GM18867 (cell line): Measurements from ENCODE around the gene CLBA1.
"Not testable (repeated sequence)": the region's sequence is repeated elsewhere in the genome, so short reads cannot be mapped to it uniquely, and the experiment has no call there.

ENCODE experiments used
- ATAC-seq: cut with Tn5 transposase; IDR thresholded peaks from one replicate; pipeline ENCODE4 v1.9.1; 2021; ENCODE audit warnings: mild to moderate bottlenecking, moderate library complexity; ENCODE audit not compliant: unreplicated experiment

Gene CLBA1

DNA sequence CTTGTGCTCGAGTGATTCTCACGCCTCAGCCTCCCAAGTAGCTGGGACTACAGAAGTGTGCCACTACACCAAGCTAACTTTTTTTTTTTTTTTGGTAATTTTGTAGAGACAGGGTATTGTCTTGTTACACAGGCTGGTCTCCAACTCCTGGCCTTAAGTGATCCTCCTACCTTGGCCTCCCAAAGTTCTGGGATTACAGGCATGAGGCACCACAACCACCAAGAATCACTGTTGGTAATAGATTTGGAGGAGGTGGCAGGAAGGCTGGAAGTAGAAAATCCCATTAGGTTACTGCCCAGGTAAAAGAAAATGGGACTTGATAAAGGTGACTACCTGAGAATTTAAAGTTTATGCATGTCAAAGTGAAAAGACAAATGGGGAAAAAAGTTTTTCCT is 36.7 kb downstream of the CLBA1 start:
- no peak for ATAC-seq

DNA sequence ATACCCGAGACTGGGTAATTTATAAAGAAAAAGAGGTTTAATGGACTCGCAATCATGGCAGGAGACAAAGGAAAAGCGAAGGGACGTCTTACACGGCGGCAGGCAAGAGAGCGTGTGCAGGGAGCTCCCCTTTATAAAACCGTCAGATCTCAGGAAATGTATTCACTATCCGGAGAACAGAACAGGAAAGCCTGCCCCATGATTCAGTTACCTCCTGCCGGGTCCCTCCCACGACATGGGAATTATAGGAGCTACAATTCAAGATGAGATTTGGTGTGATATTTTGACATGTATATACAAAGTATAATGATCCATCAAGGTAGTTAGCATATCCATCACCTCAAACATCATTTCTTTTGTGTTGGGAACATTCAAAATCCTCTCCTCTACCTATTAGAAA is 37.6 kb downstream of the CLBA1 start:
- ATAC-seq, result no peak

DNA sequence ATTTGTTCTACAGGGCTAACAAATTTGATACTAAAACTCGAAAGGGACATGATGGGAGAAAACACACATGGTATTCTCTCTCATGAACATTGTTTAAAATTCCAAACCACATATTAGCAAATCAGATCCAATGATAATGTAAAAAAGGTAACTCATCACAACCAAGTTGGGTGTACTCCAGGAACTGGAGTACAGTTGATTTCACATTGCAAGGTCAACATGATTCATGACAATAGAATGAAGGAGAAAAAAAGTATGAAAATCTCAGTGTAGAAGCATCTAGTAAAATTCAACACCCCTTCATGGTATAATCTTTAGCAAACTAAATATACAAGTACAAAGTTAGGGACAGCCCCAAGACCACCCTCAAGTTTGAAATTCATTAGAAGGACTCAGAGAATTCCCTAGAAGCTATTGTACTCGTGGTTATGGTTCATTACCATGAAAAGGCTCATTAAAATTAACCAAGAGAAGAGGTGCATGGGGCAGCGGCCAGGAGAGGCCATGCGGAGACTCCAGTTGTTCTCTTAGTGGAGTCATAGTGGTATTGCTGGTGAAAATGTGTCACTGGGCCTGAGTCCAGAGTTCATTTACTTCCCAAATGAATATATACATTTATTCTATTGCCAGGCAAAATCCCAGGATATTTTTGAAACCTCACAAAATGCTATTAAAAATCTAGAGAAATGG is 38.3 kb downstream of the CLBA1 start:
- ATAC-seq, result no peak

DNA sequence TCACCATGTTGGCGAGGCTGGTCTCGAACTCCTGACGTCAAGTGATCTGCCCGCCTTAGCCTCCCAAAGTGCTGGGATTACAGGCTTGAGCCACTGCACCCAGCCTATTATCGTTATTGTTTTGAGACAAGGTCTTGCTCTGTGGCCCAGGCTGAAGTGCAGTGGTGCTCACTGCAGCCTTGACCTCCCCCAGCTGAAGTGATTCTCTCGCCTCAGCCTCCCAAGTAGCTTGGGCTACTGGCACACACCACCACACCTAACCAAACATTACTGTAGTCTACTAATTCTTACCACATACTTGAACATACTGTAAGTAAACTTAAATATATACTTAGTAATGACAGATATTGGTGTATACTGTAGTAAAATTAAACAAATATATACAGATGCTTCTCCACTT is 39.8 kb downstream of the CLBA1 start:
- no peak for ATAC-seq

DNA sequence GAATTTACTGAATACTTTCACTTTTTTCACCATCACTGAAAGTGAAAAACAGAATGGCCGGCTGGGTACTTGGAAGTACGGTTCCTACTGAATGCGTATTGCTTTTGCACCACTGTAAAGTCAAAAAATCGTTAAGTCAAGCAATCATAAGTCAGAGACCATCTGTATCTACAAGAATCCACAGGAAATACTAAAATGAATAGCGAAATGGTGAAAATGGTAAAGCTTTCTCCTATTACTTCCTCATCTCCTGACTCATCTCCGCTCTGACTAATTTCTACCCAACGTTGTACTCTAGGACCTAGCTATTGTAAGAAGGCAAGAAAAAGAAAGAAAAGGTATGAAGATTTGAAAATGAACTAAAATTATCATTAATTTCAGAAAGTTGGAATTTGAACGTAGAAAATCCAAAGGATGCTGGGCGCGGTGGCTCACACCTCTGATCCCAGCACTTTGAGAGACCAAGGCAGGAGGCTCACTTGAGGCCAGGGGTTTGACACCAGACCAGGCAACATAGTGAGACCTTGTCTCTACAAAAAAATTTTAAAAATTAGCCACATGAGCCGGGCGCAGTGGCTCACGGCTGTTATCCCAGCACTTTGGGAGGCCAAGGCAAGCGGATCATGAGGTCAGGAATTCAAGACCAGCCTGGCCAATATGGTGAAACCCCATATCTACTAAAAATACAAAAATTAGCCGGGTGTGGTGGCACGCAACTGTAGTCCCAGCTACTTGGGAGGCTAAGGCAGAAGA is 40.6 kb downstream of the CLBA1 start:
- ATAC-seq, result no peak

DNA sequence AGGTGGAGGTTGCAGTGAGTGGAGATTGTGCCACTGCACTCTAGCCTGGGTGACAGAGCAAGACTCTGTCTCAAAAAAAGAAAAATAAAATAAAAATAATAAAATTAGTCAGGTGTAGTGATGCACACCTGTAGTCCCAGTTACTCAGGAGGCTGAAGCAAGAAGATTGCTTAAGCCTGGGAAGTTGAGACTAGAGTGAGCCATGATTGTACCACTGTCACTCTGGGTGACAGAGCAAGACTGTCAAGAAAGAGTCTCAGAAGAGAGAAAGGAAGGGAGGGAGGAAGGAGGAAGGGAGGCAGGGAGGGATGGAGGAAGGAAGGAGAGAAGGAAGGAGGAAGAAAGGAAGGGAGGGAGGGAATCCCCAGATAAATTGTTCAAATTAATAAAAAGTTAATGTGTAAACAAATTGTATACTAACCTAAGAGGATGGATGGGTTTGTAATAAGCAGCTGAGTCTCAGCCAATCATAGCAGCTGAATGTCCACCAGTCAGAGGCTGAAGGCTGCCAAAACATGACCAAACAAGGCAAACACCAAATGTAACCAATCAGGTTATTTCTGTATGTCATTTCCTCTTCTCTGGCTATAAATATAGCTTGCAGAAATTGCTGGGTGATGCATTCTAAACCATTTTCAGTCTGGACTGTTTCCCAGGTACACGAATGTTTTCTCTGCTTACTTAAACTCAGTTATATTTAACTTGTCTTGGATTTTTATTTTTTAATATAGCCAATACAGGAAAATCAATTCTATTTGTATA is 41.4 kb downstream of the CLBA1 start:
- ATAC-seq, result no peak

DNA sequence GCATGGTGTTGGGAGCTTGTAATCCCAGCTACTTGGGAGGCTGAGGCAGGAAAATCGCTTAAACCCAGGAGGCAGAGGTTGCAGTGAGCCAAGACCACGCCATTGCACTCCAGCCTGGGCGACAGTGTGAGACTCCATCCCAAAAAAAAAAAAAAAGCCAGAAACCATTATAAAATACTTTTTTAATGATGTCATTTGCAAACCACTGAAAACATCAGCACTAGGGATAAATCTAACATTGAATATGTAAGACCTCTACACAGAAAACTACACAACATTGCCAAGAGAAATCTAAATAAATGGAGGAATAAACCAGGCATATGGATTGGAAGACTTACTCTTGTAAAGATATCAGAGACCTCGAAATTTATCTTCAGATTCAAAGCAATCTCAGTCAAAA is 42.1 kb downstream of the CLBA1 start:
- ATAC-seq, result not testable (repeated sequence)

DNA sequence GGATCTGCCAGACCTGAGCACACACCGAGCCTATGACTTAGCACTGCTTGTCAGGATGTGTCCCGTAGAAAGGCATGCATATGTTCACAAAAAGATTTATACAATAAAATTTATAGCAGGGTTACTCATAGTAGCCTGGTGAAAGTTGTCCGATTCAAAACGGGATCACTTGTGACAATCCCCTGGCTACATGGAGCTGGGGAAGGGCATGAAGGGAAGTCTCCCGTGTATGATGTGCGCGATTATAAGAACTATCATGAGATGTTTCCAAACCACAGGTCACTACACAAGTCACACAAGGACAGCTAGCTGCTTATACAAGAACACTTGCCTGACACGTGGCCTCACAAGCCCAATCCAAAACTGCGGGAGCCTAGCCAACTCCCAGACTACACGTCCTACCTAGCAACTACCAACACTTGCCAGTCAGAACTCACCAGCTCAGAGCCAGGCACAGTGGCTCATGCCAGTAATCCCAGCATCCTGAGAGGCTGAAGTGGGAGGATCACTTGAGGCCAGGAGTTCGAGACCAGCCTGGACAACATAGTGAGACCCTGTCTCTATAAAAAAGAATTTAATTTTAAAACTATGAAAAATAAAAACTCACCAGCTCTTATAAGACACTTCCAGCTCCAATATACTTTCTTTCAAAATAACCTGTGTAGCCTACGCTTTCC is 42.8 kb downstream of the CLBA1 start:
- no peak for ATAC-seq

DNA sequence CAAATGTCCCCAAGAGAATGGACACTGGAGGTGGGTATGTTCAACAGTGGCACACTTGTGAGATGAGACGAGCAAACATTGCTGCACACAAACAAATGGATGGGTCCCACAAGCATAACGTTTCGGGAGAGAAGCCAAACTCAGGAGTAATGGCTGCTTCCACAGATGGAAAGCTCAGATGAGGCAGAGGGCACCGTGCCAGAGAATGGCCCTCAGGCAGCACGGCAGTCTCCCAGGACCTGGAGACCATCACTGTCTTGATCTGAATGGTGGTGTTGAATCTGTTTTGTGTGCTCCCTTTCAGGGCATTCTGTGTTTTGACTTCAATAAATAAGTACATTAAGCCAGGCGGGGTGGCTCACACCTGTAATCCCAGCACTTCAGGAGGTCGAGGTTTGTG is 43.8 kb downstream of the CLBA1 start:
- ATAC-seq, result no peak

DNA sequence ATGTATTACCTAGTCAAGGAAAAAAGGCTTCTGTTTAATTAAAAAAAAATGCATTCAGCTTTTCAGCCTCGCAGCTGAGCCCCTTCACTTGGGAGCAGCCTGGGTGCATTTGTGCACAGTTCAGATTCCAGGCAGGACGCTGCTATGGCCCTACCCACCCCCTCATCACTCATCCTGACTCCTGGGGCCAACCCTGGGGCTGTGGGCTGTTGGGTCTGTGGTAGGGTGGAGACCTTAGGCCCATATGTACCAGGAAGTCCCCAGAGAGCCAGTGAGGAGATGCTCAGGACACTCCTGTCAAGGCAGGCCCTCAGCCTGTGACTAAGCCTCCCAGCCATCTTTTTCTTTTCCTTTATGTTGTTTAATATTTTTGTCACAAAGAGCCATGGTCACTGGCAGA is 44.6 kb downstream of the CLBA1 start:
- no peak for ATAC-seq

DNA sequence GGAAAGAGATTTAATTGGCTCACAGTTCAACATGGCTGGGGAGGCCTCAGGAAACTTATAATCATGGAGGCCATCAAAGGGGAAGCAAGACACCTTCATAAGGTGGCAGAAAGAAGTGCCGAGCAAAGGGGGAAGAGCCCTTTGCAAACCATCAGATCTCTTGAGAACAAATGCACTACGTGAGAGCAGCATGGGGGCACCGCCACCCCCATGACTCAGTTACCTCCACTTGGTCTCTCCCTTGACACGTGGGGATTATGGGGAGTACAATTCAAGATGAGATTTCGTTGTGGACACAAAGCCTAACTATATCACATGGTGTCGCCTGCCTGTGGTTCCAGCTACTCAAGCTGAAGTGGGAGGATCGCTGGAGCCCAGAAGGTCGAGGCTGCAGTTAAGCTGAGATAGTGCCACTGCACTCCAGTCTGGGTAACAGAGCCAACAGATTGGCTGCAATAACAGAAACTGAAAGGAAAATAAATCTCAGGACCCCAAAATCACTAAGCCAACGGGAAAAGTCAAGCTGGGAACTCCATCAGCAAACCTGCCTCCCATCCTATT is 45.3 kb downstream of the CLBA1 start:
- ATAC-seq, result no peak

DNA sequence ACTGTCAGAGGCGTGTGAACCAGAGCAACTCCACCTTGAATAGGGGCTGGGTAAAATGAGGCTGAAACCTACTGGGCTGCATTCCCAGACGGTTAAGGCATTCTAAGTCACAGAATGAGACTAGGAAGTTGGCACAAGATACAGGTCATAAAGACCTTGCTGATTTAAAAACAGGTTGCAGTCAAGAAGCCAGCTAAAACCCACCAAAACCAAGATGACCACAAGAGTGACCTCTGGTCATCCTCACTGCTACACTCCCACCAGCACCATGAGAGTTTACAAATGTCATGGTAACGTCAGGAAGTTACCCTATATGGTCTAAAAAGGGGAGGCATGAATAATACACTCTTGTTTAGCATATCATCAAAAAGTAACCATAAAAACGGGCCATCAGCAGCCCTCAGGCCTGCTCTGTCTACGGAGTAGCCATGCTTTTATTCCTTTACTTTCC is 46.9 kb downstream of the CLBA1 start:
- not testable (repeated sequence) for ATAC-seq

DNA sequence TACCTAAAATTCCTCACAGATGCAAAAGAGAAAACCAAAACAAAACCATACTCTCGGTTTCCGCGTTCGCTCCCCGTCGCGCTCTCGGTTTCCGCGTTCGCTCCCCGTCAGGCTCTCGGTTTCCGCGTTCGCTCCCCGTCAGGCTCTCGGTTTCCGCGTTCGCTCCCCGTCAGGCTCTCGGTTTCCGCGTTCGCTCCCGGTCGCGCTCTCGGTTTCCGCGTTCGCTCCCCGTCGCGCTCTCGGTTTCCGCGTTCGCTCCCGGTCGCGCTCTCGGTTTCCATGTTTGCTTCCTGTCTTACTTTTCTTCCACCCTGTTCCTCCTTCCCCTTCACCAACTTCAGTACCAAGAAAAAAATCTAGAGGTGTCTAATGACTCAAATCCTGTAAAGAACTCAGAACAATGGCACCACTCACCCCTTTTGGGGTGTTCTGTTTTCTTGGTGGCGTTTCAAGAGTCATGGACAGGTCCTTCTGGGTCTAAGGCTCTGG is 47.9 kb downstream of the CLBA1 start:
- ATAC-seq, result not testable (repeated sequence)

DNA sequence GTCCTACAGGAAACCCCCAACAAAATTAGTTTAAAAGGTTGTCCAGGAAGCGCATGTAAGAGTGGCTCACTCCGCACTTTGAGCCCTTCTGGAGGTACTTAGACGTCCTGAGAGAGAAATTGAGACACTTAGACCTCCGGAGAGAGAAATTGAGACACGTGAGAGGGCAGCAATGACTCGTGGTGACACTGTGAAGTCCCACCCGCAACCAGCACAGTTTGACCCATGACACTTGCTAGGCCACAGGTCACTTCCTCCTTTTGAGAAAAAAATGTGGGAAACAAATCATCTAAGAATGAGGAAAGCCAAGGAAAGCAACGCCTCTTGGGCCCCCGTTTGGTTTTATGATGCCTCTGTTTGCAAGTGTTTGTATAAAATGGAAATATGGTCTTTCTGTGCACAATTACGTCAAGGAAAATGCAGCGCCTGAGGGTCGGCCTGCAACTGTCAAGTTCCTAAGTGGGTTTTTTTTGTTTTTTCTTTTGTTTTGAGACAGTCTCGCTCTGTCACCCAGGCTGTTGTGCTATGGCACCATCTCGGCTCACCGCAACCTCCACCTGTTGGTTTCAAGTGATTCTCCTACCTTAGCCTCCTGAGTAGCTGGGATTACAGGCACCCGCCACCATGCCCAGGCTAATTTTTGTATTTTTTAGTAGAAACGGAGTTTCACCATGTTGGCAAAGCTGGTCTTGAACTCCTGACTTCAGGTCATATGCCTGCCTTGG is 48.9 kb downstream of the CLBA1 start:
- no peak for ATAC-seq

DNA sequence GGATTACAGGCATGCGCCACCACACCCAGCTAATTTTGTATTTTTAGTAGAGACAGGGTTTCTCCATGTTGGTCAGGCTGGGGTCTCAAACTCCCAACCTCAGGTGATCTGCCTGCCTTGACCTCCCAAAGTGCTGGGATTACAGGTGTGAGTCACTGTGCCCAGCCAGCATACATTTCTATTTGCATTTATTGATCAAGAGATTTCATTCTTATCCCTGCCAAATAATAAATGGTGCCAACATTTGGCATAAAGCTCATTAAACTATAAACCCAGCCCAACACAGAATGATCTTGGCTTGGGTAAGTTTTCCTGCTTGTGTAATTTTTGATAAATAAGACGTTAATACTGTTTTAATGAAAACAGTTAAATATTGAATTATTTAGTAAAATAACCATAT is 50.0 kb downstream of the CLBA1 start:
- ATAC-seq, result not testable (repeated sequence)

DNA sequence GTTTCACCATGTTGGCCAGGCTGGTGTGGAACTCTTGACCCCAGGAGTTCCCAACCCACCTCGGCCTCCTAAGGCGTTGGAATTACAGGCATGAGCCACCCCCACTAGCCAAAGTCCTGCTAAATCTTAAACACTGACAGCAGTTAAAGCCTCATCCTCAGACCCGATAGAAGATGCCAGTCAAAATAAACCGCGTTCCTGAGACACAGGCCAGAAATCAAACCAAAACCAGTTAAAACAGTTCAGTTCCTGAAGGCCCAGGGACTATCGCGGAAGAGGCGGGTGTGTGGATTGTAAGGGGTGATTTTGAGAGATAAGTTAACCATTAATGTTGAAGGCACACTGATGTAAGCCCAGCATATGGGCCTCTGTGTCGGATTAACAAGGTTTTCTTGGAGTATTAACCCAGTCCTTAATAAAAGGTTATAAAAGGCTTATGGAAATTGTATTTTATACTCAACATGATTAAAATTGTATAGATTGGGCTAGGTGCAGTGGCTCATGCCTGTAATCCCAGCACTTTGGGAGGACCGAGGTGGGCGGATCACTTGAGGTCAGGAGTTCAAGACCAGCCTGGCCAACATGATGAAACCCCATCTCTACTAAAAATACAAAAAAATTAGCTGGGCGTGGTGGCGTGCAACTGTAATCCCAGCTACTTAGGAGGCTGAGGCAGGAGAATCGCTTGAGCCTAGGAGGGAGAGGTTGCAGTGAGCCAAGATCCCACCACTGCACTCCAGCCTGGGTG is 54.0 kb downstream of the CLBA1 start:
- no peak for ATAC-seq

DNA sequence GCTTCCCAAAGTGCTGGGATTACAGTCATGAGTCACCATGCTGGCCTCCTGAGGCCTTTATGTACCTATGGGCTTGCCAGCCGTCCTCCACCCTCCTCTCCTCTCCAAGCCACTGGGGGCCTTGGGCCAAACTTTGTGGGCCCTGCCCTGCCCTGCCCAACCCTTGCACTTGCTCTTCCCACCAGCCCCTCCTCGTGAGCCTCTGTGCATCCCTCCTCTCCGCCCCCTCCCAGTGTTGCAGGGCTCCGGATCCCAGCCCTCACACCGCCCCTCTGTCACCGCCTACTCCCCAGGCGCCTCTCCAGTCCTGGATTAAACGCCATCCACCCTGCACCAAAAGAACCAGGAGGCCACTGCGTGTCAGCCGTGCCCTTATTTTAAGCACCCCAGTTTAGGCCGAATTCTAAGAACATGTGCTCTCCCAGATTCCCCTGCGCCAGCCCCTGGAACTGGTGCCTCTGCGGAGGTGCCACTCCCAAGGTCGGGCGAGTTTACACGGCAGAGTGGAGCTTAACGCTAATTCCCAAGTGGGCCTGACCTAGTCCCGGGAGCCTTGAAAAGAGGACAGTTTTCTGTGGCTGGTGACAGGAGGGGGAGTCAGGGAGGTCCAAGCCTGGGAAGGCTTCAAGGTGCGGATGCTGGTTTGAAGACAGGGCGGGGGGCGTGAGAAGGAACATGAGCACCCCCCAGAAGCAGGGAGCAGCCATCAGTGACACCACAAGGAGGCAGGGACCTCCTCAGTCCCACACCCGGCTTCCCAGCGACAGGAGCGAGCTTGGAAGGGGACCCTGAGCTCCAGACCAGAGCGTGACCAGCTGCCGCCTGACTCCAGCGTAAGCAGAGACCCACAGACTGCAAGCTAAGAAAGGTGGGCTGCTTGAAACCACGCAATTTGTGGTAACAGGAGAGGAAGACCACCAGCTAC is 56.5 kb downstream of the CLBA1 start:
- no peak for ATAC-seq

DNA sequence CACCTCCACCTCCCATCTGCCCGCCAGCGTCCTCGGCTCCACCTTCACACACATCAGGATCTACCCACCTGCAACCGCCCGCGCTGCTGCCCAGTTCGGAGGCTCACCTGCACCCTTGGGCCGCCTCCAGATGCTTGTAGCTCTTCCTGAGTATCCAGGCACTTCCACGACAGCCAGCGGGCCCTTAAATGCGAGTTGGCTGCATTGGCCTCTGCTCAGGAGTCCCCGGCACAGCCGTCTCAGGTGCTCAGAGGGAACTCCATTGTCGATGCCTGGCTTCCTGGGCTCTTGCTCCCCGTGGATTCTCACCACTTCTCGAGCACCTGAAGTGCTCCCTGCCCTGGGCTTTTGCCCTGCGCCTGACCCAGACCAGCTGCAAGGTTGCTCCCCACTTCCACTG is 57.2 kb downstream of the CLBA1 start:
- no peak for ATAC-seq
